Small intestine (tissue), 7 donors: ENCODE measurements around the gene CFAP90. TPM values are rescaled to one million over a fixed set of nuclear protein-coding genes. Genes with fewer than 3 reads are reported as not detected.

ENCODE experiments used
- DNase-seq, 2 donors: peaks; one replicate each; pipeline versions ENCODE4 v3.0.0 to v3.0.0-alpha.2; 2013
- FAIRE-seq: peaks from 2 replicates; lab custom pipeline; 2012; peaks lifted over from hg19 to GRCh38; lab: Jason Lieb, UNC
- H3K27ac ChIP-seq, 3 donors: one replicate each; pipeline ENCODE4 v1.5.1; 2013; ENCODE audit warnings: low read length in 2 of 3, mild to moderate bottlenecking in 2 of 3, control low read depth in 1 of 3, inconsistent platforms in 1 of 3, low read depth in 1 of 3, moderate library complexity in 1 of 3
- H3K27me3 ChIP-seq, 3 donors: one replicate each; pipeline ENCODE4 v1.6.1; 2013; ENCODE audit warnings: low read length in 3 of 3, inconsistent platforms in 1 of 3; ENCODE audit not compliant: control insufficient read depth in 3 of 3, insufficient read depth in 3 of 3
- H3K36me3 ChIP-seq, 3 donors: one replicate each; pipeline ENCODE4 v1.6.1; 2013; ENCODE audit warnings: low read length in 3 of 3, inconsistent platforms in 1 of 3, low read depth in 1 of 3, mild to moderate bottlenecking in 1 of 3, moderate library complexity in 1 of 3; ENCODE audit not compliant: control insufficient read depth in 3 of 3, insufficient read depth in 2 of 3
- H3K4me1 ChIP-seq, 3 donors: one replicate each; pipeline ENCODE4 v1.6.1; 2013; ENCODE audit warnings: low read length in 2 of 3, inconsistent platforms in 1 of 3, low read depth in 1 of 3, mild to moderate bottlenecking in 1 of 3, moderate library complexity in 1 of 3; ENCODE audit not compliant: control insufficient read depth in 3 of 3, insufficient read depth in 2 of 3
- H3K4me3 ChIP-seq, 3 donors: one replicate each; pipeline ENCODE4 v1.5.1; 2013; ENCODE audit warnings: low read length in 3 of 3, control low read depth in 1 of 3, inconsistent platforms in 1 of 3, low read depth in 1 of 3, mild to moderate bottlenecking in 1 of 3, moderate library complexity in 1 of 3
- H3K9me3 ChIP-seq, 2 donors: one replicate each; pipeline ENCODE4 v1.6.1; 2013; ENCODE audit warnings: low read depth in 1 of 2, low read length in 1 of 2; ENCODE audit not compliant: control insufficient read depth in 2 of 2, insufficient read depth in 1 of 2
- WGBS, 3 donors: extraction: QIAGEN DNeasy Blood & Tissue Kit; methylation state at CpG; one replicate each; pipeline ENCODE4 v1.1.7; 2013; 5-methylcytosine and 5-hydroxymethylcytosine counted together
- polyA plus RNA-seq, 4 donors: library from polyadenylated mRNA; stranded (reverse) in 3 of 4; unstranded in 1 of 4; fragments of 200-250 nt in 3 of 4; fragments of 120-200 nt in 1 of 4; gene quantifications; one replicate each; pipeline versions ENCODE4 v1.2.1 to v1.2.3, GENCODE V29; 2013
- donor health status: healthy with polysubstance abuse.
- donor health status: control.
- donor health status: control.
- donor health status: Bipolar disorder and iron deficiency.
- donor health status: healthy.

CFAP90 gene
- polyA plus RNA-seq, 4 donors, result 0.16 to 0.56 TPM; not detected in 2

GRCh38 chr5:7794823-7795222, 56.1 kb downstream of the CFAP90 start:
- Histone ChIP-seq H3K36me3 (no peaks in the 10 kb centered on the region), H3K4me3 (no peak overlapping the region), H3K27me3 (no peaks in the 10 kb centered on the region), H3K27ac (no peak overlapping the region), H3K4me1 (no peaks in the 10 kb centered on the region), H3K9me3 (no peaks in the 10 kb centered on the region)
- DNase-seq (no peak), FAIRE-seq (no peak)
- 48 to 73% (median 64%) methylated on average over 1 of the region's 1 CpG for WGBS, 3 donors

DNA sequence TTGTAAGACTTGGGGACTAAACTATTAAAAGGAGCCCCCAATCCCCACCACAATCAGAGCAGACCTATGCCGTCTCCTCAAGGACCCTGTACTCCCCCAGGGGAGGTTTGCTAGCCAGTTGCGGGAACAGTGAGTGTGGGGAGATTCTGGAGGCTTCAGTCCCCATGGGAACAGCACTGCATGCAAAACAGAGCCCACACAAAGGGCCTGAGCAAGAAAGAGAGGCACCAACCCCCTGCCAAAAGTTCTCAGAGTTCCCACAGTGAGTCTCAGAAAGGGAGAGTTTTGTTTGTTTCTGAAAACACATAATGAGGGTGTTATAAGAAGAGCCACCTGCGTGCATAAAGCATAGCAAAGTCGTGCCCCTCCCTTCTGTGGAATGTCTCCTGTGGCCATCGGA, 56.6 kb downstream of the CFAP90 start:
- no peaks in the 10 kb centered on the region for H3K4me1 ChIP-seq
- WGBS, 3 donors, result 37 to 47% (median 41%) methylated on average over 5 of the region's 5 CpGs

DNA sequence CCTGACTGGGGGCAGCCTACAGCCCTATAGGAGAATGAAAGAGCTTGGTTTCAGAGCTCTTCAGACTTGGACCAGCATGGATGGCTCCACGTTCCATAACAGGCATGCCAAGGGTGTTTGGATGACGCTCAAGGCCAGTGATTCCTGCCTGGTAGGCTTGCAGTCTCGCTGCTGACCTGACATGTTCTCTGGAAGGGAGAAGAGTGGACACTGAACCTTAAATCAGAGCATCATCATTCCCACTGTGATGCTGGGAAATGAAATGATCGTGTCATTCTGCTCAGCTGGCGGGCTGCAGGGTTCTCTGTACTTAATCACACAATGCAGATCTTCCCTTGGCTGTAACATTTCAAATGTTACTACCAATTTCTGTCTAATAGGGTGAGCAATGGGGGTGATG, 57.0 kb downstream of the CFAP90 start:
- WGBS, 3 donors, result 69 to 83% (median 73%) methylated on average over 5 of the region's 5 CpGs
- FAIRE-seq, result no peak

More for the DNA sequence above, 56.6 kb downstream of the CFAP90 start:
- Histone ChIP-seq H3K4me3 (no peak overlapping the region), H3K27ac (no peak overlapping the region), H3K36me3 (no peaks in the 10 kb centered on the region), H3K9me3 (no peaks in the 10 kb centered on the region), H3K27me3 (no peaks in the 10 kb centered on the region)
- DNase-seq (no peak), FAIRE-seq (no peak)

GRCh38 chr5:7789567-7789966, 61.4 kb downstream of the CFAP90 start:
- DNase-seq, result no peak

More for the DNA sequence above, 57.0 kb downstream of the CFAP90 start:
- H3K27me3 ChIP-seq, result no peaks in the 10 kb centered on the region
- no peaks in the 10 kb centered on the region for H3K9me3 ChIP-seq
- H3K4me1 ChIP-seq, result no peaks in the 10 kb centered on the region
- H3K36me3 ChIP-seq, result no peaks in the 10 kb centered on the region
- DNase-seq, result no peak
- no peak overlapping the region for H3K4me3 ChIP-seq
- H3K27ac ChIP-seq, result no peak overlapping the region

GRCh38 chr5:7787770-7788169, 63.2 kb downstream of the CFAP90 start:
- no peaks in the 10 kb centered on the region for H3K27me3 ChIP-seq
- no peak overlapping the region for H3K4me3 ChIP-seq
- WGBS, 3 donors, result 86 to 96% (median 90%) methylated on average over 3 of the region's 3 CpGs
- no peaks in the 10 kb centered on the region for H3K36me3 ChIP-seq
- no peak for FAIRE-seq
- H3K27ac ChIP-seq, result no peak overlapping the region
- no peaks in the 10 kb centered on the region for H3K4me1 ChIP-seq
- no peak for DNase-seq
- no peaks in the 10 kb centered on the region for H3K9me3 ChIP-seq

More at GRCh38 chr5:7789567-7789966, 61.4 kb downstream of the CFAP90 start:
- Histone ChIP-seq H3K4me1 (no peaks in the 10 kb centered on the region), H3K4me3 (no peak overlapping the region), H3K9me3 (no peaks in the 10 kb centered on the region), H3K27ac (no peak overlapping the region), H3K27me3 (no peaks in the 10 kb centered on the region), H3K36me3 (no peaks in the 10 kb centered on the region)
- FAIRE-seq, result no peak
- 89 to 96% (median 95%) methylated on average over 7 of the region's 7 CpGs for WGBS, 3 donors

DNA sequence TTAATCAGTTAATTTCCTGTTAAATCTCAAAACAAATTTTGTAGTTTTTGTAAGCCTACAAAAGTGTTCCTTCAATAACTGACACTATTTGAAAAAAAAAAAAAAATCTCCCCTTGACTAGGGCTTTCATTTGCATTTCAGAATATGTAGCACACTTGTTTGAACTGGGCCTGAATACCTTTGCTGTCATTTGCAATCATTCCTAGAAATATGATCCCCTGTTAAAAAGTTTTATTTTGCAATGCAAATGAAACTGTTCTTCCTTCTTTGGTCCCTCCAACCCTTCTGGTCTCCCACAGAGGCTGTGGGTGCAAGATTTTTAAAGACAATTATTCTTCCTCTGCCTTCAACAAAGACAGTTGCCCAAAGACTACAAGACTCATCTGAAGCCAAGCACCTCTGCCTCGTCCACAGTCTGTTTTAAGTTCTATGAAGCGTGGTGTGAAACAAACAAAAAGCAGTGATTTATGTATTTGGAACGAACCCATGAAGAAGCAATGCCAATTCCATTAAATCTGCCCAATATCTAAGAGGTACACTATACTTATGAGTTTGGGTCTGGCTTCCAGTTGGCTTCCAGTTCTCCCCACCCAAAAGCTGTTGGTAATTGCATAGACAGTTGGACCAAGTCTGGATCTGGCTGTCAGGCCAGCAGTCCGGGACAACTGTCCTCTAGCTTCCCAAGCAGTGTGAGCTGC, 66.1 kb downstream of the CFAP90 start:
- FAIRE-seq (no peak), DNase-seq (no peak)
- Histone ChIP-seq H3K27ac (no peak overlapping the region), H3K36me3 (no peaks in the 10 kb centered on the region), H3K4me1 (no peaks in the 10 kb centered on the region), H3K27me3 (no peaks in the 10 kb centered on the region), H3K4me3 (no peak overlapping the region), H3K9me3 (no peaks in the 10 kb centered on the region)
- 76 to 87% (median 80%) methylated on average over 4 of the region's 4 CpGs for WGBS, 3 donors

DNA sequence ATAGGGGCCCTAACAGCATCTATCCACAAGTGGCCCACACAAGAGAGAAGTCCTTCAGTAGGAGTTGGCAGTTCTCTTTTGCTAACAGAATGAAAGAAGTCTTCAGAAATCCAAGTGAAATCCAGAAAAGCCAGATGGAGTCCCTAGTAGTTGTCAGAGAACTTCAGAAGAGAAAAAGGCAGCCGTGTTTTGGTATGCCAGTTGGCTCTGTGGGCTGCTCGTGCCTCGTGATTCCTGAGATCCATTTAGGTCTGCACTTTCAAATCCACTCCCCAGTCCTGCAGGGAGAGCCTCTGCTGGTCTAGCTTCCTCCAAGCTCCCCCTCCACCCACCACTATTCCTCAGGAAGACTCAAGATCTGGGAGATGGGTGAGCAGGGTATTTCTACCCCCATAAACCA, 69.0 kb downstream of the CFAP90 start:
- WGBS, 3 donors, result 36 to 47% (median 46%) methylated on average over 3 of the region's 3 CpGs
- no peak for FAIRE-seq
- Histone ChIP-seq H3K27ac (no peak overlapping the region), H3K4me3 (no peak overlapping the region), H3K9me3 (no peaks in the 10 kb centered on the region), H3K4me1 (no peaks in the 10 kb centered on the region), H3K36me3 (no peaks in the 10 kb centered on the region), H3K27me3 (no peaks in the 10 kb centered on the region)
- DNase-seq, result no peak
